CD4-positive, alpha-beta T cell treated with Interleukin-12 subunit alpha and Interleukin-12 subunit beta, for 1 hour (primary cell): ENCODE results near the gene SPATA20.

Source experiments
- DNase-seq: peaks from one replicate; pipeline ENCODE4 v3.0.0-alpha.2; 2020

The SPATA20 gene

GRCh38 chr17:50582741-50583140 is 35.8 kb downstream of the SPATA20 start:
- no peak for DNase-seq

- no peak for DNase-seq
These were observed 36.7 kb downstream of the SPATA20 start for GRCh38 chr17:50583641-50584040.

GRCh38 chr17:50584116-50584515 is 37.1 kb downstream of the SPATA20 start:
- no peak for DNase-seq

- DNase-seq, result no peak
These were observed 37.8 kb downstream of the SPATA20 start for GRCh38 chr17:50584749-50585148.

- DNase-seq, result no peak
These were observed 38.4 kb downstream of the SPATA20 start for GRCh38 chr17:50585346-50585745.

GRCh38 chr17:50585891-50586290 is 38.9 kb downstream of the SPATA20 start:
- DNase-seq, result no peak

GRCh38 chr17:50586421-50587247 is 39.7 kb downstream of the SPATA20 start:
- DNase-seq, result no peak

- no peak for DNase-seq
These were observed 40.6 kb downstream of the SPATA20 start for GRCh38 chr17:50587571-50587970.

- no peak for DNase-seq
These were observed 41.5 kb downstream of the SPATA20 start for GRCh38 chr17:50588391-50589049.

- no peak for DNase-seq
These were observed 42.2 kb downstream of the SPATA20 start for GRCh38 chr17:50589095-50589705.

GRCh38 chr17:50590946-50591737 is 44.2 kb downstream of the SPATA20 start:
- no peak for DNase-seq

GRCh38 chr17:50593321-50593720 is 46.3 kb downstream of the SPATA20 start:
- no peak for DNase-seq

GRCh38 chr17:50594128-50594823 is 47.3 kb downstream of the SPATA20 start:
- DNase-seq, result no peak

- DNase-seq, result no peak
These were observed 47.9 kb downstream of the SPATA20 start for GRCh38 chr17:50594892-50595291.

- no peak for DNase-seq
These were observed 49.4 kb downstream of the SPATA20 start for GRCh38 chr17:50596191-50597037.

- no peak for DNase-seq
These were observed 51.5 kb downstream of the SPATA20 start for GRCh38 chr17:50598487-50598886.

GRCh38 chr17:50599606-50600005 is 52.6 kb downstream of the SPATA20 start:
- no peak for DNase-seq

- DNase-seq, result no peak
These were observed 54.9 kb downstream of the SPATA20 start for GRCh38 chr17:50601823-50602375.

GRCh38 chr17:50602836-50603235 is 55.9 kb downstream of the SPATA20 start:
- DNase-seq, result no peak

GRCh38 chr17:50603340-50603739 is 56.4 kb downstream of the SPATA20 start:
- no peak for DNase-seq

- no peak for DNase-seq
These were observed 57.5 kb downstream of the SPATA20 start for GRCh38 chr17:50604513-50604912.
